ENCODE measurements around the gene FGF7. TPM values are rescaled to one million over a fixed set of nuclear protein-coding genes. Genes with fewer than 3 reads are reported as not detected.
"Not testable (repeated sequence)": the region's sequence is repeated elsewhere in the genome, so short reads cannot be mapped to it uniquely, and the experiment has no call there.

Gene FGF7
- total RNA-seq, 2 donors from 2014 or later, result 37.1 to 43.6 TPM

- ATAC-seq, result peak in 1 of 2 donors; percentile 74
- intact Hi-C loops (cut with DNase I), result no loop called here
- no peak for DNase-seq
Measured at GRCh38 chr15:49430046-49430445, 7.0 kb downstream of the FGF7 start.

- peak in 1 of 2 donors; percentile 60 for ATAC-seq
- intact Hi-C loops (cut with DNase I), result no loop called here
- no peak for DNase-seq
Measured at GRCh38 chr15:49435174-49435573, 12.1 kb downstream of the FGF7 start.

- ATAC-seq, result no peak
- DNase-seq, result no peak
- intact Hi-C loops (cut with DNase I), result no loop called here
Measured at GRCh38 chr15:49436751-49437150, 13.7 kb downstream of the FGF7 start.

- ATAC-seq (peak; percentile 86 to 87), DNase-seq (peak; percentile 26)
- intact Hi-C loops (cut with DNase I), result no loop called here
Measured at GRCh38 chr15:49438962-49439631, 16.1 kb downstream of the FGF7 start.

GRCh38 chr15:49439678-49440395 lies 16.8 kb downstream of the FGF7 start:
- intact Hi-C loops (cut with DNase I), result no loop called here
- ATAC-seq, result no peak
- DNase-seq, result no peak

GRCh38 chr15:49441356-49441755 lies 18.3 kb downstream of the FGF7 start:
- intact Hi-C loops (cut with DNase I), result no loop called here
- DNase-seq (no peak), ATAC-seq (no peak)

GRCh38 chr15:49441816-49442215 lies 18.8 kb downstream of the FGF7 start:
- ATAC-seq, result no peak
- intact Hi-C loops (cut with DNase I), result no loop called here
- no peak for DNase-seq

GRCh38 chr15:49452595-49452994 lies 29.6 kb downstream of the FGF7 start:
- intact Hi-C loops (cut with DNase I), result no loop called here
- ATAC-seq (no peak), DNase-seq (no peak)

GRCh38 chr15:49456166-49456565 lies 33.1 kb downstream of the FGF7 start:
- ATAC-seq (no peak), DNase-seq (no peak)
- intact Hi-C loops (cut with DNase I), result no loop called here

GRCh38 chr15:49458145-49458544 lies 35.1 kb downstream of the FGF7 start:
- intact Hi-C loops (cut with DNase I), result no loop called here
- no peak for DNase-seq
- no peak for ATAC-seq

- DNase-seq (no peak), ATAC-seq (no peak)
- intact Hi-C loops (cut with DNase I), result no loop called here
Measured at GRCh38 chr15:49460411-49460941, 37.4 kb downstream of the FGF7 start.

- DNase-seq (no peak), ATAC-seq (peak in 1 of 2 donors; percentile 38)
- intact Hi-C loops (cut with DNase I), result no loop called here
Measured at GRCh38 chr15:49462232-49462844, 39.3 kb downstream of the FGF7 start.

- intact Hi-C loops (cut with DNase I), result no loop called here
- ATAC-seq, result no peak
- no peak for DNase-seq
Measured at GRCh38 chr15:49464522-49464921, 41.5 kb downstream of the FGF7 start.

- no peak for ATAC-seq
- no peak for DNase-seq
- intact Hi-C loops (cut with DNase I), result no loop called here
Measured at GRCh38 chr15:49466119-49466518, 43.1 kb downstream of the FGF7 start.

- ATAC-seq (no peak), DNase-seq (no peak)
- intact Hi-C loops (cut with DNase I), result no loop called here
Measured at GRCh38 chr15:49467746-49468480, 44.9 kb downstream of the FGF7 start.

- peak; percentile 33 to 59 for ATAC-seq
- no peak for DNase-seq
- intact Hi-C loops (cut with DNase I), result no loop called here
Measured at GRCh38 chr15:49468481-49468839, 45.4 kb downstream of the FGF7 start.

- ATAC-seq; intact Hi-C loops (cut with DNase I): not testable (repeated sequence)
- DNase-seq, result peak; percentile 36
Measured at GRCh38 chr15:49471248-49471647, 48.2 kb downstream of the FGF7 start.

GRCh38 chr15:49471733-49472132 lies 48.7 kb downstream of the FGF7 start:
- no peak for ATAC-seq
- DNase-seq, result no peak
- intact Hi-C loops (cut with DNase I), result no loop called here

GRCh38 chr15:49472338-49472737 lies 49.3 kb downstream of the FGF7 start:
- no peak for DNase-seq
- intact Hi-C loops (cut with DNase I), result no loop called here
- ATAC-seq, result no peak

- ATAC-seq (no peak), DNase-seq (no peak)
- intact Hi-C loops (cut with DNase I), result no loop called here
Measured at GRCh38 chr15:49473031-49473430, 50.0 kb downstream of the FGF7 start.

Measured in left cardiac atrium (tissue), 4 donors.